Measurements from ENCODE around the gene WDR86. TPM values are rescaled to one million over a fixed set of nuclear protein-coding genes. Genes with fewer than 3 reads are reported as not detected.

WDR86 gene
- polyA plus RNA-seq, 1 donor (not counting 4 experiments of a cell fraction or from before 2014, with no cell fraction given) = not detected

- no peak overlapping the region for H3K9ac ChIP-seq (ENCODE audit: control insufficient read depth, extremely low read depth, insufficient read depth, low read length)
- peaks cover 34% of the 10 kb centered on the region for H3K27me3 ChIP-seq (ENCODE audit: control insufficient read depth, extremely low read depth, insufficient read depth, low read length)
- FAIRE-seq = no peak
- H4K20me1 ChIP-seq (ENCODE audit: control insufficient read depth, extremely low read depth, insufficient read depth, low read length) = no peaks in the 10 kb centered on the region
- dilution Hi-C loops (cut with MboI; ENCODE audit: extremely low pct_ligation_motif_present, low sequenced_read_pairs) = no loop called here
- no peak overlapping the region for H2AFZ ChIP-seq (ENCODE audit: control insufficient read depth, low read length)
- H3K36me3 ChIP-seq (ENCODE audit: control insufficient read depth in 2 of 2, extremely low read depth in 1 of 2, insufficient read depth in 2 of 2, low read length in 2 of 2) = no peaks in the 10 kb centered on the region
- TF ChIP-seq EZH2 (IDR thresholded peaks at IDR 0.05; ENCODE audit: low read length) = no peak
- no peak for TF ChIP-seq CTCF (optimal IDR thresholded peaks at IDR 0.05 in 1 of 3, IDR thresholded peaks at IDR 0.05 in 1 of 3, conservative IDR thresholded peaks at IDR 0.05 in 1 of 3; ENCODE audit: extremely low read depth in 1 of 3, insufficient read depth in 2 of 3, low read length in 3 of 3)
- no peaks in the 10 kb centered on the region for H3K79me2 ChIP-seq (ENCODE audit: control insufficient read depth, insufficient read depth, low read length)
- no peak overlapping the region for H3K4me3 ChIP-seq (ENCODE audit: control insufficient read depth in 2 of 3, extremely low read depth in 1 of 3, insufficient read depth in 2 of 3, low read depth in 1 of 3, low read length in 3 of 3)
- H3K9me3 ChIP-seq (ENCODE audit: control insufficient read depth, low read depth, low read length) = no peaks in the 10 kb centered on the region
- H3K4me2 ChIP-seq (ENCODE audit: control insufficient read depth, extremely low read depth, insufficient read depth, low read depth, low read length) = no peak overlapping the region
- no peak for DNase-seq (ENCODE audit: low read depth, low spot score)
- H3K27ac ChIP-seq (ENCODE audit: control insufficient read depth, insufficient read depth, low read length) = no peak overlapping the region
- H3K4me1 ChIP-seq (ENCODE audit: control insufficient read depth, extremely low read depth, insufficient read depth, low read length) = peaks cover 3% of the 10 kb centered on the region
- no peaks in the 10 kb centered on the region for H3K9me1 ChIP-seq (ENCODE audit: control insufficient read depth, extremely low read depth, insufficient read depth, low read length)
Measured at GRCh38 chr7:151405056-151405455, 4.8 kb downstream of the WDR86 start.

GRCh38 chr7:151404216-151405011 lies 5.4 kb downstream of the WDR86 start:
- peaks cover 27% of the 10 kb centered on the region for H3K27me3 ChIP-seq (ENCODE audit: control insufficient read depth, extremely low read depth, insufficient read depth, low read length)
- H3K79me2 ChIP-seq (ENCODE audit: control insufficient read depth, insufficient read depth, low read length) = no peaks in the 10 kb centered on the region
- H3K9me1 ChIP-seq (ENCODE audit: control insufficient read depth, extremely low read depth, insufficient read depth, low read length) = no peaks in the 10 kb centered on the region
- H3K27ac ChIP-seq (ENCODE audit: control insufficient read depth, insufficient read depth, low read length) = no peak overlapping the region
- H2AFZ ChIP-seq (ENCODE audit: control insufficient read depth, low read length) = no peak overlapping the region
- no peak overlapping the region for H3K9ac ChIP-seq (ENCODE audit: control insufficient read depth, extremely low read depth, insufficient read depth, low read length)
- no peaks in the 10 kb centered on the region for H4K20me1 ChIP-seq (ENCODE audit: control insufficient read depth, extremely low read depth, insufficient read depth, low read length)
- no peaks in the 10 kb centered on the region for H3K9me3 ChIP-seq (ENCODE audit: control insufficient read depth, low read depth, low read length)
- peaks cover 3% of the 10 kb centered on the region for H3K4me1 ChIP-seq (ENCODE audit: control insufficient read depth, extremely low read depth, insufficient read depth, low read length)
- no peak overlapping the region for H3K4me2 ChIP-seq (ENCODE audit: control insufficient read depth, extremely low read depth, insufficient read depth, low read depth, low read length)
- dilution Hi-C loops (cut with MboI; ENCODE audit: extremely low pct_ligation_motif_present, low sequenced_read_pairs) = no loop called here
- TF ChIP-seq CTCF (optimal IDR thresholded peaks at IDR 0.05 in 1 of 3, IDR thresholded peaks at IDR 0.05 in 1 of 3, conservative IDR thresholded peaks at IDR 0.05 in 1 of 3; ENCODE audit: extremely low read depth in 1 of 3, insufficient read depth in 2 of 3, low read length in 3 of 3) (no peak), EZH2 (IDR thresholded peaks at IDR 0.05; ENCODE audit: low read length) (no peak)
- no peaks in the 10 kb centered on the region for H3K36me3 ChIP-seq (ENCODE audit: control insufficient read depth in 2 of 2, extremely low read depth in 1 of 2, insufficient read depth in 2 of 2, low read length in 2 of 2)
- H3K4me3 ChIP-seq (ENCODE audit: control insufficient read depth in 2 of 3, extremely low read depth in 1 of 3, insufficient read depth in 2 of 3, low read depth in 1 of 3, low read length in 3 of 3) = no peak overlapping the region
- no peak for FAIRE-seq
- no peak for DNase-seq (ENCODE audit: low read depth, low spot score)
